Activated CD4-positive, alpha-beta T cell treated with anti-CD3 and anti-CD28 coated beads, Interleukin-2, amount 10 ng/mL, durations not matched to agents 24 days and 14 days (primary cell): Measurements from ENCODE around the gene MAD2L2. TPM values are rescaled to one million over a fixed set of nuclear protein-coding genes. Genes with fewer than 3 reads are reported as not detected.

Experiments used
- DNase-seq: peaks from one replicate; pipeline ENCODE4 v3.0.0; 2022
- H3K27ac Mint-ChIP-seq: one replicate; pipeline ENCODE4 v1.8.0; 2022; ENCODE audit warnings: mild to moderate bottlenecking, mixed read lengths
- H3K27me3 Mint-ChIP-seq: one replicate; pipeline ENCODE4 v1.8.0; 2022; ENCODE audit warnings: mixed read lengths
- H3K36me3 Mint-ChIP-seq: one replicate; pipeline ENCODE4 v1.8.0; 2022; ENCODE audit warnings: low read depth, mild to moderate bottlenecking, mixed read lengths
- H3K4me1 Mint-ChIP-seq: one replicate; pipeline ENCODE4 v1.8.0; 2021; ENCODE audit warnings: mixed read lengths
- H3K4me3 Mint-ChIP-seq: one replicate; pipeline ENCODE4 v1.8.0; 2022; ENCODE audit warnings: mild to moderate bottlenecking, moderate library complexity, mixed read lengths
- H3K9me3 Mint-ChIP-seq: one replicate; pipeline ENCODE4 v1.8.0; 2021; ENCODE audit warnings: mixed read lengths
- intact Hi-C: fragments of 100-400 bp; cut with micrococcal nuclease; formaldehyde crosslinking; loops from one replicate; pipeline ENCODE4 v1.15.1; 2023
- total RNA-seq: library from RNA; stranded (reverse); gene quantifications from 2 replicates; pipeline ENCODE4 v1.2.3, GENCODE V29; 2022

The MAD2L2 gene
- total RNA-seq, 1 donor from 2014 or later, result 80.1 TPM

DNA sequence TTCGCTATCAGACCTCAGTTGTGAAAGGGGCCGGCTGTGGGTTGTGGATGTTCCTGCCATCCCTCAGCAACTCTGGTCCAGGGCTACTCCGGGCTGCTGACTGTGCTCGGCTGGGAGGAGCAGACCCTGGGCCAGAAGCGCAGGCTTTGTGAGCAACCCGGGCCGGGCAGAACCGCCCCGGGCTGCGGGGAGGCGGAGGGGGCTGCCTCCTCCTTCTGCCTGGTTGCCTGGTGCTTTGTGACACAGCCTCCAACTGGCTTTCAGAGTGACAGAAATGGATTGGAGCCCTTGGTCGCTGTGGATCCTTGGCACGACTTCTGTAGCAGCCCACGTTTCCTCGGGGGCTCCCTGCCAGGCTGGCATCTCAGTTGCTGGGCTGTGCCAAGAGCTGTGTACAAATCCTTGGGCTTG lies 20.6 kb upstream of the MAD2L2 start:
- H3K4me3 Mint-ChIP-seq, result no peak overlapping the region

GRCh38 chr1:11700601-11701467 lies 19.9 kb upstream of the MAD2L2 start:
- H3K27ac Mint-ChIP-seq, result no peak overlapping the region
- H3K36me3 Mint-ChIP-seq, result no peaks in the 10 kb centered on the region
- H3K9me3 Mint-ChIP-seq, result no peaks in the 10 kb centered on the region
- no peak overlapping the region for H3K4me3 Mint-ChIP-seq
- intact Hi-C loops, result no loop called here
- peaks cover 14% of the 10 kb centered on the region for H3K27me3 Mint-ChIP-seq
- DNase-seq, result no peak
- peaks cover 3% of the 10 kb centered on the region for H3K4me1 Mint-ChIP-seq

More for the DNA sequence above, 20.6 kb upstream of the MAD2L2 start:
- peaks cover 13% of the 10 kb centered on the region for H3K27me3 Mint-ChIP-seq
- no peak overlapping the region for H3K27ac Mint-ChIP-seq
- no peak for DNase-seq
- intact Hi-C loops, result no loop called here
- no peaks in the 10 kb centered on the region for H3K36me3 Mint-ChIP-seq
- H3K4me1 Mint-ChIP-seq, result peaks cover 3% of the 10 kb centered on the region
- no peaks in the 10 kb centered on the region for H3K9me3 Mint-ChIP-seq

GRCh38 chr1:11697893-11698210 lies 16.9 kb upstream of the MAD2L2 start:
- DNase-seq, result no peak
- Mint-ChIP-seq H3K27ac (no peak overlapping the region), H3K4me3 (no peak overlapping the region), H3K9me3 (no peaks in the 10 kb centered on the region), H3K36me3 (no peaks in the 10 kb centered on the region), H3K4me1 (peaks cover 9% of the 10 kb centered on the region), H3K27me3 (peaks cover 27% of the 10 kb centered on the region)
- intact Hi-C loops, result no loop called here

DNA sequence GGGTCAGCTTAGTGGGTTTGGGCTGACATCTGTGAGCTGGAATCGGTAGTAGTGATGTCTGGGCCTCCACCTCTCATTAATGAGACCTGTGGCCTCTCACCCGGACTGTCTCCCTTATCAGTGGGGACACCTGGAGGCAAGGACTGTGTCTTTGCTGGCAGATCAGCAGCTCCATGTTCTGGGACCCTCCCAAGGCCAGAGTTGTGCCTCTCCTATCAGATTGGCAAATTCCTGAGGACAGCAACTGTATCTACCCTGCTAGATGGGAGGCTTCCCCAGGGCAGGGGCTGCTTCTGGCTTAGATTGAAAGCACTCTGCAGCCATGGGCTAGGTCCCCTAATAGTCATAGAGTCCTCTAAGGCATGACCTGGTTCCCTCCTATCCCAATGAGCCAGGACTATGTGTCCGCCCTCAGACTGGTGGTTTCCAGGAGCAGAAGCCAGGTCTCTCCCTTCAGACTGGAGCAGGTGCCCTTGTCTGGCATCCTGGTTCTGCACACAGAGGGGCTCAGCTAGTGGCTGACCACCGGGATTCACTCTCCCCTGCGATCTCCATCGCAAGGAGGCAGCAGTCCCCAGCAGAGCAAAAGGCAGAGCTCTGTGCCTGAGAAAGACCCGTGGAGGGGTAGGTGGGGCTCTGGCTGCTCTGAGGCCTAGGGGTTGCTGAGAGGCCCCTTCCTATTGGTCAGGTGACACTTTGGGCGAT lies 16.4 kb upstream of the MAD2L2 start:
- H3K9me3 Mint-ChIP-seq, result no peaks in the 10 kb centered on the region
- DNase-seq, result no peak
- no peaks in the 10 kb centered on the region for H3K36me3 Mint-ChIP-seq
- peaks cover 31% of the 10 kb centered on the region for H3K27me3 Mint-ChIP-seq
- intact Hi-C loops, result no loop called here
- peaks cover 12% of the 10 kb centered on the region for H3K4me1 Mint-ChIP-seq
- no peak overlapping the region for H3K4me3 Mint-ChIP-seq
- H3K27ac Mint-ChIP-seq, result no peak overlapping the region

DNA sequence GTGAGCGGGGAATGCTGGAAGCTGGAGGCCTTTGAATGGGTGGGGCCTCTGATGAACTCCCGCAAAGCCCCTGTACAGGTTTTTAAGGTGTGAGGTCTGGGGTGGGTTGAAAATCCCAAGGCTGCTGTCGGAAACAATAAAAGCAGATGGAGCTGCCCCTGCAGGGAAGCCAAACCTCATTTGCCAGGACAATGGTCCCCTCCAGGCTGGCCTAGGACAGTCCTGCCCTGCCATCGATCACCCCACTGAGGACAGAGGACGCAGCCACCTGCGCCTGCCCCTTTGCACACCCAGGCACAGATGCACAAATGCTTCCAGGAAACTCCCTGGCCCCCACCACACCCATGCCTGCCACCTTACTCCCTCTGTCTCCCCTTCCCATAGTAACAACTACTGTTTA lies 14.9 kb upstream of the MAD2L2 start:
- Mint-ChIP-seq H3K27ac (no peak overlapping the region), H3K36me3 (peaks cover 1% of the 10 kb centered on the region), H3K4me3 (no peak overlapping the region), H3K9me3 (no peaks in the 10 kb centered on the region), H3K27me3 (peaks cover 33% of the 10 kb centered on the region), H3K4me1 (peaks cover 15% of the 10 kb centered on the region)
- intact Hi-C loops, result no loop called here
- no peak for DNase-seq

DNA sequence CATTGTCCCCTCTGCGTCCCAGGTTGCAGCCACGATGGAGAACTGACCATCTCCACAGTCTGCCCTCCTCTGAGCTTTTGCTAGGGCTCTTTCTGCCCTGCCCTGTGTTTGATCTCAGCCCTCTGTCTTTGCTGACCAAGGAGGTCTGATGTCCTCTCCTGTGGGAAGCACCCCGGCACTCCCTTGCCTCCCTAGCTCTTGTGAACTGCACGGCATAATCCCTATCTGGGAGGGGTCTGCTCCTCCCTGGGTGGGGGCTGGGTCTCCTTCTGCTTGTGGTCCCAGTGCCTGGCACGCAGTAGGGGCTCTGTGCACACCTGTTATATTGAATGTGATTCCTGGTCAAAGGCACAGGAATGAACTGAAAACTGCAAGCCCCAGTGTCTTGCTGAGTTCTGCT lies 13.0 kb upstream of the MAD2L2 start:
- no peak for DNase-seq
- peaks cover 46% of the 10 kb centered on the region for H3K27me3 Mint-ChIP-seq
- H3K36me3 Mint-ChIP-seq, result peaks cover 1% of the 10 kb centered on the region
- no peak overlapping the region for H3K27ac Mint-ChIP-seq
- peaks cover 17% of the 10 kb centered on the region for H3K4me1 Mint-ChIP-seq
- H3K9me3 Mint-ChIP-seq, result no peaks in the 10 kb centered on the region
- intact Hi-C loops, result no loop called here
- H3K4me3 Mint-ChIP-seq, result no peak overlapping the region

DNA sequence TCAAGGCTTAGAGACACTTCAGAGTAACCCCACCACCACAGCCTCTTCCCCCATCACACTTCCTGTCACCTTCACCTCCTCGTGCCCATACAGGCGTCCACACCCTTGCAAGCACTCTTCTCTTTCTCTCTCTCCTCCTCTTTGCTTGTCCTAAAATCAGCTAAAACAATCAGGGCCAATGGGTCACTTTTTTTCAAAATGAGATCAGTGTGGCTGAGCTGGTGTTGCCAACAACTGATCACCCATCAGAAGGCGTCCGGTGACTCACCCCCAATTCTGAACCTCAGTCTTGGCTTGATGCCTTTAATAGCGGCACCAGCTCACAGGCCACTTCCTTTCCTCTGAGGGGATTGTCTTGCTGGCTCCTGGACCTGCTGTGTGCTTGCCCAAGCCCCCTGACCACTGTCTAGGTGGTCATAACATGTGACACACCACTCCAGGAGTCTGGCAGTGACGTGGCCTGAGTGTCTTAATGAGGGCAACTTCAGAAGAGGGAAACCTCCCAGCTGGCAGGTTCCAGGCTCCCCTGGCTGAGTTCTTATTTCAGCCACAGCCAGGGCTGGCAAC lies 12.2 kb upstream of the MAD2L2 start:
- H3K27me3 Mint-ChIP-seq, result peaks cover 53% of the 10 kb centered on the region
- H3K27ac Mint-ChIP-seq, result no peak overlapping the region
- H3K36me3 Mint-ChIP-seq, result peaks cover 1% of the 10 kb centered on the region
- intact Hi-C loops, result no loop called here
- peaks cover 17% of the 10 kb centered on the region for H3K4me1 Mint-ChIP-seq
- peak; percentile 70 for DNase-seq
- H3K4me3 Mint-ChIP-seq, result peak overlapping the region; percentile 30
- H3K9me3 Mint-ChIP-seq, result no peaks in the 10 kb centered on the region

DNA sequence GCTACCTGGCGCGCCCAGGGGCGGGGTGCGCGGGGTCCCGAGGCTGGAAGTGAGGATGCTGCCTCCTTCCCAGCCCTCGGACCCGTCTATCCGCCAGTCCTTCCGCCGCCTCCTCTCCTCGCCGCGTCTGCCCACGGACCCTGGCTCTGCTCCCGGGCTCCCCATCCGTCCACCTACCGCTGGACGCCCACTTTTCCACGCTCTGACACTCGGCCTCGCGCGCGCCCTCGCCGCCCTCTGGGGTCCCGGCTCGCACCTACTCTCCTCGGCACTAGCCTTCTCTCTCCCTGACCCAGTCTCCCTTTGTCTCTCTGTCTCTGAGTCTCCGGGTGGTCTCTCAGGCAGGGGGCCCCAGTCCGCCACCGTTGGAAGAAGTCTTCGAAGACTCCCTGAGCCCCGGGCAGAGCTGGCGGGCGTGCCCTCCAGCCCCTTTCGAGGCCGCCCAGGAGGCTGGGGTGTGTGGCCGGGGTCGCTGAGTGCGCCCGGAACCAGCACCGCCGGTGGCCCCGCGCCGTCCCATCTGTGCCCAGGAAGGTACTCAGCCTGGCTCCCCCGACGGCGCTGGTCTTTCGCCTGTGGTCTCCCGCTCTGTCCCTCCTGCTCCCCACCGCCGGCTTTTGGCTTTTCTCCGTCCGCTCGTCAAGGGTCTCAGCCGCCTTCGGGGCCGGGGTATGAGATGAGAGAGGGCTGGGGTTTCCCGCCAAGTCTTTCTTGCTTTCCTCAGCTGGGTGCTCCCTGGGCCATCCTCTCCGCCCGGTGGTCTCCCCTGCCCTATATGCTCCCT lies 11.2 kb upstream of the MAD2L2 start:
- intact Hi-C loops, result no loop called here

DNA sequence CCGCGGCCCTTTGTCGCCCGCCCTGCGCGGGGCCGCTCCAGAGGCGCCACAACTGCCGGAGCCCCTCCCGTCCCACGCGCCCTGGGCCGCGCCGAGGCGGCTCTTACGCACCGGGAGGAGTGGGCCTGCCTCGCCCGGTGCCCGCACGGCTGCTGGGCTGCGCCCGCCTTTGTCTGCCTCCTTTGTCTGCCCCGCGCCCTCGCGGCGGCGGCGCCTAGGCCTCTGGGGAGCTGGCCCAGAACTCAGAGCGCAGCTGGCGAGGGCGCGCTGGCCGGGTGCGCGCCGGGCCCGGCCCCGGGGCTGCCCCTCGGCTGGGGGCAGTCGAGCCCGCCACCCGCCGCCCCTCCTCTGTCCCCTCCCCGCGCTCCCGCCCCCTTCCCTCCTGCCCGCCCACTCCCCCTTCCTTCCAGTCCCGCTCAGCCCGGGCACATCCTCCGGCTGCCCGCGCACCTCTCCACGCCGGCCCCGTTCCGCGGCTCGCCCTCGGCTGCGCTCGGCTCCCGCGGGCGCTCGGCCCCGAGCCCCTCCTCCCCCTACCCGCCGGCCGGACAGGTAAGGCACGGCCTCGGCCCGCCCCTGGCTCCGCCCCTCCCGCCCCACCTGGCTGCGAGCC lies 10.5 kb upstream of the MAD2L2 start, which contains the start of gene DRAXIN:
DRAXIN (plus strand) TSS at position 409 of the 613 bp plus-strand sequence. CDS start 14,549 bp downstream, outside the sequence.
- intact Hi-C loops, result no loop called here
- DNase-seq, result peak; percentile 68
- H3K36me3 Mint-ChIP-seq, result peaks cover 1% of the 10 kb centered on the region
- peaks cover 56% of the 10 kb centered on the region for H3K27me3 Mint-ChIP-seq
- peaks cover 14% of the 10 kb centered on the region for H3K4me1 Mint-ChIP-seq
- H3K9me3 Mint-ChIP-seq, result no peaks in the 10 kb centered on the region
- H3K27ac Mint-ChIP-seq, result no peak within 1 kb of the TSS
- peak within 1 kb of the TSS; percentile 80 for H3K4me3 Mint-ChIP-seq

More for the DNA sequence above, 11.2 kb upstream of the MAD2L2 start:
- DNase-seq, result no peak
- peaks cover 14% of the 10 kb centered on the region for H3K4me1 Mint-ChIP-seq
- peaks cover 58% of the 10 kb centered on the region for H3K27me3 Mint-ChIP-seq
- no peaks in the 10 kb centered on the region for H3K9me3 Mint-ChIP-seq
- H3K4me3 Mint-ChIP-seq, result peak overlapping the region; percentile 80
- no peak overlapping the region for H3K27ac Mint-ChIP-seq
- peaks cover 1% of the 10 kb centered on the region for H3K36me3 Mint-ChIP-seq

GRCh38 chr1:11690397-11691301 lies 9.7 kb upstream of the MAD2L2 start:
- H3K4me3 Mint-ChIP-seq, result peak overlapping the region; percentile 55

GRCh38 chr1:11688506-11688905 lies 7.6 kb upstream of the MAD2L2 start:
- H3K4me3 Mint-ChIP-seq, result no peak overlapping the region
- H3K9me3 Mint-ChIP-seq, result no peaks in the 10 kb centered on the region
- H3K27me3 Mint-ChIP-seq, result peaks cover 53% of the 10 kb centered on the region
- peaks cover 13% of the 10 kb centered on the region for H3K4me1 Mint-ChIP-seq
- intact Hi-C loops, result no loop called here
- no peak for DNase-seq
- no peak overlapping the region for H3K27ac Mint-ChIP-seq
- H3K36me3 Mint-ChIP-seq, result peaks cover 1% of the 10 kb centered on the region

More at GRCh38 chr1:11690397-11691301, 9.7 kb upstream of the MAD2L2 start:
- Mint-ChIP-seq H3K9me3 (no peaks in the 10 kb centered on the region), H3K4me1 (peaks cover 14% of the 10 kb centered on the region), H3K27ac (no peak overlapping the region), H3K36me3 (peaks cover 1% of the 10 kb centered on the region), H3K27me3 (peaks cover 56% of the 10 kb centered on the region)
- intact Hi-C loops, result no loop called here
- DNase-seq, result no peak

- H3K27me3 Mint-ChIP-seq, result peaks cover 34% of the 10 kb centered on the region
- intact Hi-C loops, result no loop called here
- no peak overlapping the region for H3K4me3 Mint-ChIP-seq
Measured at GRCh38 chr1:11685210-11685752, 4.3 kb upstream of the MAD2L2 start.

More at GRCh38 chr1:11685210-11685752, 4.3 kb upstream of the MAD2L2 start:
- Mint-ChIP-seq H3K4me1 (peaks cover 7% of the 10 kb centered on the region), H3K27ac (no peak overlapping the region), H3K36me3 (no peaks in the 10 kb centered on the region), H3K9me3 (no peaks in the 10 kb centered on the region)
- no peak for DNase-seq
